ENCODE data around the gene CHRND.

CHRND gene

DNA sequence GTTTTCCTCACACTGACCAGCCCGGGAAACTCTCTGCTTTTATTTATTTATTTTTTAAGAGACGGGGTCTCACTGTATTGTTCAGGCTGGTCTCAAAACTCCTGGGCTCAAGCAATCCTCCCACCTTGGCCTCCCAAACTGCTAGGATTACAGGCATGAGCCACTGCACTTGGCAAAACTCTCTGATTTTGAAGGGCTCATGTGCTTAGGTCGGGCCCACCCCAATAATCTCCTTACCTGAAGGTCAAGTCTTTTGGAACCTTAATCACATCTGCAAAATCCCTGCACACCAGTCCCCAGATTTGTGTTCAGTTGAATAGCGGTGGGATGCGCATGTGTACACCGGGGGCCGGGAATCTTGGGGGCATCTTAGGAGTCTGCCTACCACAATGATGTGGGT, 30.7 kb upstream of the CHRND start:
- Histone ChIP-seq H3K79me2 (ENCODE audit: insufficient read depth, low read length) (no peaks in the 10 kb centered on the region), H4K20me1 (ENCODE audit: insufficient read depth, low read length) (no peaks in the 10 kb centered on the region; the same call in 1 of the 2 replicates), H2AFZ (ENCODE audit: low read depth, low read length) (no peak overlapping the region), H3K36me3 (ENCODE audit: insufficient read depth, low read length) (no peaks in the 10 kb centered on the region), H3K9ac (ENCODE audit: low read depth, low read length) (no peak overlapping the region), H3K4me3 (ENCODE audit: low read depth in 1 of 2, low read length in 2 of 2) (no peak overlapping the region), H3K4me2 (ENCODE audit: insufficient read depth, low read length) (no peak overlapping the region), H3K27ac (ENCODE audit: low read length) (no peak overlapping the region), H3K27me3 (ENCODE audit: insufficient read depth, low read length, poor library complexity) (peaks cover 3% of the 10 kb centered on the region), H3K9me3 (ENCODE audit: insufficient read depth, low read length, severe bottlenecking) (no peaks in the 10 kb centered on the region), H3K4me1 (ENCODE audit: insufficient read depth, low read length) (no peaks in the 10 kb centered on the region)
- DNase-seq (no peak), ATAC-seq (ENCODE audit: insufficient read depth, low read depth) (no peak)
- no peak for TF ChIP-seq EZH2 (IDR thresholded peaks at IDR 0.05; ENCODE audit: borderline replicate concordance, low read depth, low read length, severe bottlenecking)
- no peak for TF ChIP-seq CTCF (IDR thresholded peaks at IDR 0.05; ENCODE audit: borderline replicate concordance, extremely low read depth, low read length, poor library complexity, severe bottlenecking)

DNA sequence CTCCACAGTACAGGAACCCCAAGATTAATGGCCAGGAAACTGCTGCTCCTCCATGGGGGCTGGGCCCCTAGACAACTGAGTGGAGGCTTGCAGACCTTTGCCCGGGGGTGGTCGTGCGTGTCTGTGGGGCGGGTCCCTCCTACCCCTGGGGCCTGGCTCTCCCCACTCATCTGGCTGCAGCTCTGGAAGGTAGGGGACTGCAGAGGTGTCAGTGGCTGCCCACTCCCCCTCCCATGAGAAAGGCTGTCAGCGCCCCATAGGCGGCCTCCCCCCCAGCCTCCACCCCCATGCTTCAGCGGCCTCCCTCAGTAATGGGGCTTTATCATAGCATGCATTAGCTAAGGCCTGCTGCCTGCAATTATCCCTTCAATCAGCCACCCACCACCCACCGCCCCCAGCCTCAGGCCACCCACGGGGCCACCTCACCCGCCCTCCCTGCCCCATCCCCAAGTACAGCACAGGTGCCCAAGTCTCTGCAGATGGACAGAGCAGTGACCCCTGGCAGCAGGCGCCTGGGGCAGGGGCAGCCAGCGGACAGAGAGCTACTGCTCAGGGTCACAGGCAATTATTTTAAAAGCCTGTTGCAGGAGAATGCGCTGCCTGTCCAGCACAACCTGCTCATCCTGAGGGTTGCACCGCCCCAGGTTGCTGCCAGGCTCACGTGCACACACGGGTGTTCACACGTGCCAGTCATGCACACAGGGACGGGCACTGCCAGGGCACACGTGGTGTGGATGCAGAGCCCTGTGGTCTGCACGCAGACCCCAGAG, 29.3 kb upstream of the CHRND start:
- ATAC-seq (ENCODE audit: insufficient read depth, low read depth) (no peak), DNase-seq (no peak)
- no peak overlapping the region for H3K9ac ChIP-seq (ENCODE audit: low read depth, low read length)
- no peaks in the 10 kb centered on the region for H3K9me3 ChIP-seq (ENCODE audit: insufficient read depth, low read length, severe bottlenecking)
- TF ChIP-seq EZH2 (IDR thresholded peaks at IDR 0.05; ENCODE audit: borderline replicate concordance, low read depth, low read length, severe bottlenecking) (no peak), CTCF (IDR thresholded peaks at IDR 0.05; ENCODE audit: borderline replicate concordance, extremely low read depth, low read length, poor library complexity, severe bottlenecking) (no peak)
- H3K36me3 ChIP-seq (ENCODE audit: insufficient read depth, low read length) = no peaks in the 10 kb centered on the region
- no peaks in the 10 kb centered on the region; the same call in 1 of the 2 replicates for H4K20me1 ChIP-seq (ENCODE audit: insufficient read depth, low read length)
- no peak overlapping the region for H2AFZ ChIP-seq (ENCODE audit: low read depth, low read length)
- H3K27me3 ChIP-seq (ENCODE audit: insufficient read depth, low read length, poor library complexity) = peaks cover 3% of the 10 kb centered on the region
- H3K79me2 ChIP-seq (ENCODE audit: insufficient read depth, low read length) = no peaks in the 10 kb centered on the region
- H3K4me1 ChIP-seq (ENCODE audit: insufficient read depth, low read length) = no peaks in the 10 kb centered on the region
- H3K4me3 ChIP-seq (ENCODE audit: low read depth in 1 of 2, low read length in 2 of 2) = no peak overlapping the region
- no peak overlapping the region for H3K4me2 ChIP-seq (ENCODE audit: insufficient read depth, low read length)
- H3K27ac ChIP-seq (ENCODE audit: low read length) = no peak overlapping the region

DNA sequence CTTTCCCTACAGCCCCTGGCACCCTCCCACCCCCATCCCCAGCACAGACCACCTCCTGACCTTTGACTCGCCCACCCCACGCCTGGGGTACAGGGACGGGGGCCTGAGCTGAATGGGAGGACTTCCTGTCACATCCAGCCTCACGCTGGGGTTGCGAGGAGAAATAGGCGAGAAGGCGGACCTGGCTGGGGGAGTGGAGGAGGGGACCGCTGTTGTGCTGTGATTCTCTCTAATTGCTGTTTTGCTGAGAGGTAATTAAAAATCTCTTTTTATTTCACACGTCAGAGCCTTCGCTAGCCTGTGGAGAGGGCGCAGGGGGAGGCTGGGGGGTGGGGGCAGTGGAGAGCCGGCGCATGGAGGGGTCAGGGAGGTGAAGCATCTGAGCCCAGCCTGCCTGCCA, 28.6 kb upstream of the CHRND start:
- no peaks in the 10 kb centered on the region for H3K9me3 ChIP-seq (ENCODE audit: insufficient read depth, low read length, severe bottlenecking)
- no peak overlapping the region for H3K27ac ChIP-seq (ENCODE audit: low read length)
- H3K4me2 ChIP-seq (ENCODE audit: insufficient read depth, low read length) = no peak overlapping the region
- ATAC-seq (ENCODE audit: insufficient read depth, low read depth) (no peak), DNase-seq (no peak)
- no peaks in the 10 kb centered on the region; the same call in 1 of the 2 replicates for H4K20me1 ChIP-seq (ENCODE audit: insufficient read depth, low read length)
- no peaks in the 10 kb centered on the region for H3K36me3 ChIP-seq (ENCODE audit: insufficient read depth, low read length)
- no peaks in the 10 kb centered on the region for H3K4me1 ChIP-seq (ENCODE audit: insufficient read depth, low read length)
- no peaks in the 10 kb centered on the region for H3K79me2 ChIP-seq (ENCODE audit: insufficient read depth, low read length)
- no peak overlapping the region for H2AFZ ChIP-seq (ENCODE audit: low read depth, low read length)
- peaks cover 3% of the 10 kb centered on the region for H3K27me3 ChIP-seq (ENCODE audit: insufficient read depth, low read length, poor library complexity)
- TF ChIP-seq EZH2 (IDR thresholded peaks at IDR 0.05; ENCODE audit: borderline replicate concordance, low read depth, low read length, severe bottlenecking) = no peak
- no peak for TF ChIP-seq CTCF (IDR thresholded peaks at IDR 0.05; ENCODE audit: borderline replicate concordance, extremely low read depth, low read length, poor library complexity, severe bottlenecking)
- H3K4me3 ChIP-seq (ENCODE audit: low read depth in 1 of 2, low read length in 2 of 2) = no peak overlapping the region
- H3K9ac ChIP-seq (ENCODE audit: low read depth, low read length) = no peak overlapping the region
